Measurements from ENCODE around the gene KIF6. TPM values are rescaled to one million over a fixed set of nuclear protein-coding genes. Genes with fewer than 3 reads are reported as not detected.

The KIF6 gene
- total and polyA plus RNA-seq, 2 of the 8 experiments (the other 6 are each of a cell fraction or from before 2014, with no cell fraction given), result 0.53 to 0.65 TPM

- Histone ChIP-seq H3K18ac (ENCODE audit: extremely low read depth, low read length) (no peak overlapping the region), H2BK15ac (ENCODE audit: low read length) (no peak overlapping the region), H2BK120ac (replicated peaks; ENCODE audit: low read depth, low read length) (no peak overlapping the region), H2BK5ac (ENCODE audit: low read depth, low read length) (no peak overlapping the region), H4K8ac (ENCODE audit: extremely low read depth, insufficient read depth, low read length) (no peak overlapping the region), H2BK20ac (ENCODE audit: low read length) (no peak overlapping the region), H3K79me2 (ENCODE audit: control insufficient read depth in 1 of 2, insufficient read depth in 2 of 2, low read length in 2 of 2) (no peaks in the 10 kb centered on the region), H3K9ac (replicated peaks in 1 of 4; ENCODE audit: extremely low read depth in 1 of 4, low read depth in 3 of 4, low read length in 3 of 4) (no peak overlapping the region), H3K14ac (ENCODE audit: insufficient read length) (no peak overlapping the region), H3K36me3 (ENCODE audit: control insufficient read depth in 2 of 4, insufficient read depth in 4 of 4, low read length in 3 of 4) (no peaks in the 10 kb centered on the region), H3K4me1 (replicated peaks in 1 of 4; ENCODE audit: control insufficient read depth in 3 of 4, insufficient read depth in 4 of 4, low read length in 3 of 4) (peaks cover 0 to 7% (median 3%) of the 10 kb centered on the region in 4 experiments; a peak in 3 of 7 replicates), H2AK5ac (ENCODE audit: low read depth, low read length) (no peak overlapping the region), H3K27me3 (replicated peaks in 1 of 4; ENCODE audit: control insufficient read depth in 3 of 4, extremely low read depth in 1 of 4, insufficient read depth in 3 of 4, low read length in 3 of 4) (no peaks in the 10 kb centered on the region), H3K56ac (replicated peaks; ENCODE audit: insufficient read length, low read depth, low read length) (no peak overlapping the region), H4K5ac (ENCODE audit: insufficient read length, low read depth, low read length) (no peak overlapping the region), H2BK12ac (ENCODE audit: low read depth, low read length) (no peak overlapping the region), H3K23ac (ENCODE audit: insufficient read length) (no peak overlapping the region), H4K20me1 (replicated peaks in 1 of 2; ENCODE audit: control insufficient read depth in 1 of 2, insufficient read depth in 2 of 2, low read length in 2 of 2) (no peaks in the 10 kb centered on the region), H3K4me2 (ENCODE audit: insufficient read depth in 1 of 2, low read depth in 2 of 2, low read length in 2 of 2) (no peak overlapping the region), H3K9me3 (ENCODE audit: insufficient read depth in 2 of 2, low read depth in 1 of 2, low read length in 1 of 2) (no peaks in the 10 kb centered on the region), H2AFZ (ENCODE audit: low read length) (no peak overlapping the region), H3K79me1 (ENCODE audit: low read depth, low read length) (no peaks in the 10 kb centered on the region), H3K4ac (replicated peaks; ENCODE audit: insufficient read length, low read depth, low read length) (no peak overlapping the region), H3K27ac (ENCODE audit: low read depth, low read length) (no peak overlapping the region), H4K91ac (replicated peaks; ENCODE audit: insufficient read length, low read length) (no peak overlapping the region), H3K23me2 (ENCODE audit: low read depth, low read length) (no peaks in the 10 kb centered on the region), H3K4me3 (ENCODE audit: extremely low read depth in 1 of 4, insufficient read depth in 2 of 4, low read depth in 3 of 4, low read length in 4 of 4) (no peak overlapping the region)
- no peak for FAIRE-seq
- POLR2A ChIA-PET (ENCODE audit: partially characterized antibody), result no interaction called here
- 86% methylated on average over 6 of the region's 6 CpGs; no CpG with 5 or more reads in 1 of the 2 experiments for WGBS, 2 experiments (ENCODE audit: extremely low coverage in 1 of 2, insufficient coverage in 1 of 2, insufficient read length in 1 of 2, insufficient replicate concordance in 2 of 2, low coverage in 1 of 2, low lambda C conversion rate in 2 of 2, missing lambda C conversion rate in 1 of 2)
- DNase-seq (ENCODE audit: low read depth in 1 of 2, low spot score in 2 of 2), result no peak
- no peak for TF ChIP-seq TAF1 (IDR thresholded peaks at IDR 0.05; ENCODE audit: low read depth, low read length)
- no peak for TF ChIP-seq JUN (IDR thresholded peaks at IDR 0.05; ENCODE audit: low read depth, low read length)
- no peak for TF ChIP-seq CHD2 (IDR thresholded peaks at IDR 0.05; ENCODE audit: low read length)
- no peak for TF ChIP-seq RFX5 (IDR thresholded peaks at IDR 0.05; ENCODE audit: borderline replicate concordance, low read depth, low read length)
- no peak for TF ChIP-seq ATF2 (IDR thresholded peaks at IDR 0.05; ENCODE audit: low read length)
- no peak for TF ChIP-seq NANOG (IDR thresholded peaks at IDR 0.05; ENCODE audit: insufficient read depth, low read depth, low read length, poor library complexity, severe bottlenecking)
- no peak for TF ChIP-seq BACH1 (IDR thresholded peaks at IDR 0.05; ENCODE audit: low read length)
- CTCF ChIA-PET (ENCODE audit: partially characterized antibody), result no interaction called here
Measured at GRCh38 chr6:39772559-39773273, 47.5 kb upstream of the KIF6 start.

Measured in H1 (cell line).